HEK293T (cell line): ENCODE results near the gene FKBP9.
"Not testable (repeated sequence)": the region's sequence is repeated elsewhere in the genome, so short reads cannot be mapped to it uniquely, and the experiment has no call there.

ENCODE experiments used
- ARNT ChIP-seq: fragments of 450-650 bp; IDR thresholded peaks from 2 replicates; pipeline ENCODE4 v1.6.1; 2017; ENCODE audit warnings: mild to moderate bottlenecking
- ELF4 ChIP-seq: fragments of 450-650 bp; IDR thresholded peaks from 2 replicates; pipeline ENCODE4 v1.6.1; 2017; ENCODE audit warnings: antibody characterized with exemption
- FOXM1 ChIP-seq: fragments of 450-650 bp; IDR thresholded peaks from 2 replicates; pipeline ENCODE4 v1.6.1; 2017; ENCODE audit warnings: mild to moderate bottlenecking, borderline replicate concordance
- PKNOX1 ChIP-seq: fragments of 450-650 bp; IDR thresholded peaks from 2 replicates; pipeline ENCODE4 v1.6.1; 2016
- SP1 ChIP-seq: fragments of 450-650 bp; IDR thresholded peaks from 2 replicates; pipeline ENCODE4 v1.6.1; 2017

- TF ChIP-seq SP1, FOXM1, PKNOX1, ARNT, ELF4: not testable (repeated sequence)
Observed at GRCh38 chr7:32991975-32992700, 34.9 kb downstream of the FKBP9 start.
